ENCODE measurements around the gene RBBP8NL.

Gene RBBP8NL

DNA sequence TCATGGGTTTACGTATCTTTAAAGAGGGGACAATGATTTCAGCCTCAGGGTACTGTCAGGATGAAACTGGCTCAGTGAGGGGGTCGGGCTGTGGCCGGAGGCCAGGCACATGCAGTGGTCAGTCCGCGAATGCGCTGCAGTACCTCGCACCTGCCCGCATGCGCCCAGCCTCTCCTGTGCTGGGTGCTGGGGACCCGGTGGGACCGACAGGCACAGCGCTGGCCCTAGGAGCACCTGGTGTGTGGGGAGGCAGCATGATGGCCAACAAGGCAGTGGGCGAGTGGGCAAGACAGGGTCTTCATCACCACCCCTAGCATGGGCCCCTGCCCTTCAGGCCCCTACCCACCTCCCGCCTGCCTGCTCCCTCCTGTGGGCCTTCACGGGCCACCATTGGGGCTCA lies 19.3 kb downstream of the RBBP8NL start:
- Histone ChIP-seq H3K9ac (ENCODE audit: low read length in 5 of 5) (no peak overlapping the region), H3K9me3 (ENCODE audit: control insufficient read depth in 5 of 5, low read length in 5 of 5) (no peaks in the 10 kb centered on the region), H3K36me3 (ENCODE audit: control insufficient read depth in 5 of 5, insufficient read depth in 5 of 5, low read length in 5 of 5) (peaks cover 0 to 2% (median 0%) of the 10 kb centered on the region in 5 donors), H3K27ac (ENCODE audit: low read depth, low read length) (no peak overlapping the region), H3K27me3 (ENCODE audit: control insufficient read depth in 5 of 5, insufficient read depth in 4 of 5, low read length in 5 of 5) (peaks cover 3 to 9% (median 8%) of the 10 kb centered on the region in 5 donors), H3K4me1 (ENCODE audit: control insufficient read depth in 5 of 5, insufficient read depth in 5 of 5, low read length in 5 of 5) (peaks cover 0 to 36% (median 29%) of the 10 kb centered on the region in 5 donors), H3K4me3 (ENCODE audit: low read depth in 1 of 5, low read length in 5 of 5) (no peak overlapping the region)

DNA sequence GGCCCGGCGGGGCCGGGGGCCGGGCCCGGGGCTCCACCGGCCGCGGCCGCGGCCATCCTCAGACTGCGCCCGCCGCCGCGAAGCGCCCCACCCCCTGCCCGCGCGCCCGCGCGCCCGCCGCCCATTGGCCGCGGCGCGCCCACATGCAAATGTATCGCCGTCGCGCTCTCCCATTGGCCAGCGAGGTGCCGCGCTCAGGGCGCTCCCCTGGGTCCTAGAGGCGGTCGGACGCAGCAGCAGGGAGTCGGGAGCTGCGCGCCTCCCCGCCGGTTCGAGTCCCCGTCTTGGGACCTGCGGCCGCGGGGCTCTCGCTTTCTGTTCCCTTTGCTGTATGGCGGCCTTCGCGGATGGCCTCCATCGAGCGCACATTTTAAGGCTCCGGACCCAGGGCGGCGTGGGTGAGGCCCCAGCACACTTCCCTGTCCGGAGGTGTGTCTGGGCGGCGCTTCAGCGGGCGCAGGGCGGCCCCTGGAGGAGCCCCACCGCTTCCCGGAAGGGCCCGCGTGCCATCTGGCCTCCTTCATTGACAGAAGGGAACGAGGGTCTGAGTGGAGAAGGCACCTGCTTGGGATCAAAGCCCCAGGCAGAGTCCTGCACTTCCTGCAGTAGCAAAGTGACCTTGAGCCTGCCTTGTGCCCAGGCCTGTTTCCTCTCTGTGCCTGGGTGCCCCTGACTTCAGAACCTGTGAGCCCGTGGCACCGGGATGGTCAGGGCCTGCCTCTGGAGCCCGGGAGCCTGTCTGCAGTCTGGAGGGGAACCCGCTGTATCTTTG lies 19.9 kb downstream of the RBBP8NL start, which contains the start of gene CABLES2:
Gene CABLES2, minus strand, starts transcription at position 65 of the 772 bp plus-strand sequence. Its CDS starts 9 bp downstream, at position 56.
- H3K4me3 ChIP-seq (ENCODE audit: low read depth in 1 of 5, low read length in 5 of 5), result peak within 1 kb of the TSS; percentile 60 to 73 (median 72)
- no peak within 1 kb of the TSS for H3K27ac ChIP-seq (ENCODE audit: low read depth, low read length)
- no peaks in the 10 kb centered on the region for H3K9me3 ChIP-seq (ENCODE audit: control insufficient read depth in 5 of 5, low read length in 5 of 5)
- peaks cover 1 to 9% (median 6%) of the 10 kb centered on the region in 5 donors for H3K27me3 ChIP-seq (ENCODE audit: control insufficient read depth in 5 of 5, insufficient read depth in 4 of 5, low read length in 5 of 5)
- H3K36me3 ChIP-seq (ENCODE audit: control insufficient read depth in 5 of 5, insufficient read depth in 5 of 5, low read length in 5 of 5), result peaks cover 0 to 8% (median 0%) of the 10 kb centered on the region in 5 donors
- H3K9ac ChIP-seq (ENCODE audit: low read length in 5 of 5), result peak within 1 kb of the TSS in 4 of 5 donors; percentile 79 to 95 (median 90)
- H3K4me1 ChIP-seq (ENCODE audit: control insufficient read depth in 5 of 5, insufficient read depth in 5 of 5, low read length in 5 of 5), result peaks cover 0 to 36% (median 29%) of the 10 kb centered on the region in 5 donors

DNA sequence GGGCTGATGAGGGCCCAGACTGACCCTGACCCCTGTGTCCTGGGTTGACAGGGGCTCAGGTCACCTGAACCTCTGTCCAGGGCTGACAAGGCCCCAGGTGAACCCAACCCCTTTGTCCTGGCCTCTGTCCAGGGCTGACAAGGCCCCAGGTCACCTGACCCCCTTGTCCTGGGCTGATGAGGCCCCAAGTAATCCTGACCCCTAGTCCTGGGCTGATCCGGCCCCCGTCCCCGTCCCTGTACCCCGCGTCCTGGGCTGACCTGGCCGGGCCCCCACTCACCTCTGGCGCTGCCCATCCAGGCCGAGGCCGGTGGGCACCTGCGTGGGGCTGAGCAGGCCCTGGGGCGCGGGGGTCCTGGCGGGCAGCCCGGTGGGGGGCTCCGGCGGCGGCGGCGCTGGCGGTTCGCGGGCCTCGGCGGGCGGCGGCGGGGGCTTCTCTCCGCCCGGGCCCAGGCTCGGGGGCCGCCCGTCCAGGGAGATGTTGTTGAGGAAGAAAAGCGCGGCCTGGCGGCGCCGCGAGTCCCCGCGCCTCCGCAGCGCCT lies 20.6 kb downstream of the RBBP8NL start:
- Histone ChIP-seq H3K9me3 (ENCODE audit: control insufficient read depth in 5 of 5, low read length in 5 of 5) (no peaks in the 10 kb centered on the region), H3K4me3 (ENCODE audit: low read depth in 1 of 5, low read length in 5 of 5) (peak overlapping the region; percentile 60 to 73 (median 72)), H3K4me1 (ENCODE audit: control insufficient read depth in 5 of 5, insufficient read depth in 5 of 5, low read length in 5 of 5) (peaks cover 0 to 36% (median 29%) of the 10 kb centered on the region in 5 donors), H3K36me3 (ENCODE audit: control insufficient read depth in 5 of 5, insufficient read depth in 5 of 5, low read length in 5 of 5) (peaks cover 0 to 8% (median 0%) of the 10 kb centered on the region in 5 donors), H3K9ac (ENCODE audit: low read length in 5 of 5) (peak overlapping the region in 4 of 5 donors; percentile 79 to 95 (median 90)), H3K27ac (ENCODE audit: low read depth, low read length) (no peak overlapping the region), H3K27me3 (ENCODE audit: control insufficient read depth in 5 of 5, insufficient read depth in 4 of 5, low read length in 5 of 5) (peaks cover 0 to 9% (median 6%) of the 10 kb centered on the region in 5 donors)

DNA sequence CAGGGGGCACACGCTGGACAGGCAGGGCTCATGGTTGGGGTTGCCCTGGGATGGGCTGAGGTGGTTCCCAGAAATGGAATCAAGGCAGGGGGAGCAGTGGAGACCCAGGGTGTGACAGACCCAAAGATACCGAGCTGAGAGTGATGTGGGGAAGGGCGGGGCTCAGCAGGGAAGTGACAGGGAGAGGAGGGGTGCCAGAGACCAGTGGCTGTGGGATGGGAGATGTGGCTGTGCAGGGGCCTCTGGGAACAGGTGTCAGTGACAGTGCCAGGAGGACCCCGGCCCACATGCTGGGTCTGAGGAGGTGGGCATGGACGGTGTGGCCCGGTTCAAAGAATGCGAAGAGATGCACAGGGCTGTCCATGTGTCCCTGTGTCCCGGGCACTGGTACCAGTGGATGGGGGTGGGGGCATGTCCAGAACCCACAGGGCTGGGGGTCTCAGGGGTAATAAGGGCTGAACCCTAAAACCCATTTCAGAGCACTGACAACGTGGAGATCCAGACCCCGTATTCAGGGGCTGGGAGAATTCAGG lies 21.3 kb downstream of the RBBP8NL start:
- H3K4me1 ChIP-seq (ENCODE audit: control insufficient read depth in 5 of 5, insufficient read depth in 5 of 5, low read length in 5 of 5), result peaks cover 0 to 36% (median 29%) of the 10 kb centered on the region in 5 donors
- no peaks in the 10 kb centered on the region for H3K9me3 ChIP-seq (ENCODE audit: control insufficient read depth in 5 of 5, low read length in 5 of 5)
- peaks cover 0 to 9% (median 6%) of the 10 kb centered on the region in 5 donors for H3K27me3 ChIP-seq (ENCODE audit: control insufficient read depth in 5 of 5, insufficient read depth in 4 of 5, low read length in 5 of 5)
- H3K4me3 ChIP-seq (ENCODE audit: low read depth in 1 of 5, low read length in 5 of 5), result peak overlapping the region; percentile 60 to 73 (median 72)
- H3K9ac ChIP-seq (ENCODE audit: low read length in 5 of 5), result peak overlapping the region in 4 of 5 donors; percentile 79 to 95 (median 90)
- no peak overlapping the region for H3K27ac ChIP-seq (ENCODE audit: low read depth, low read length)
- H3K36me3 ChIP-seq (ENCODE audit: control insufficient read depth in 5 of 5, insufficient read depth in 5 of 5, low read length in 5 of 5), result peaks cover 0 to 8% (median 0%) of the 10 kb centered on the region in 5 donors

DNA sequence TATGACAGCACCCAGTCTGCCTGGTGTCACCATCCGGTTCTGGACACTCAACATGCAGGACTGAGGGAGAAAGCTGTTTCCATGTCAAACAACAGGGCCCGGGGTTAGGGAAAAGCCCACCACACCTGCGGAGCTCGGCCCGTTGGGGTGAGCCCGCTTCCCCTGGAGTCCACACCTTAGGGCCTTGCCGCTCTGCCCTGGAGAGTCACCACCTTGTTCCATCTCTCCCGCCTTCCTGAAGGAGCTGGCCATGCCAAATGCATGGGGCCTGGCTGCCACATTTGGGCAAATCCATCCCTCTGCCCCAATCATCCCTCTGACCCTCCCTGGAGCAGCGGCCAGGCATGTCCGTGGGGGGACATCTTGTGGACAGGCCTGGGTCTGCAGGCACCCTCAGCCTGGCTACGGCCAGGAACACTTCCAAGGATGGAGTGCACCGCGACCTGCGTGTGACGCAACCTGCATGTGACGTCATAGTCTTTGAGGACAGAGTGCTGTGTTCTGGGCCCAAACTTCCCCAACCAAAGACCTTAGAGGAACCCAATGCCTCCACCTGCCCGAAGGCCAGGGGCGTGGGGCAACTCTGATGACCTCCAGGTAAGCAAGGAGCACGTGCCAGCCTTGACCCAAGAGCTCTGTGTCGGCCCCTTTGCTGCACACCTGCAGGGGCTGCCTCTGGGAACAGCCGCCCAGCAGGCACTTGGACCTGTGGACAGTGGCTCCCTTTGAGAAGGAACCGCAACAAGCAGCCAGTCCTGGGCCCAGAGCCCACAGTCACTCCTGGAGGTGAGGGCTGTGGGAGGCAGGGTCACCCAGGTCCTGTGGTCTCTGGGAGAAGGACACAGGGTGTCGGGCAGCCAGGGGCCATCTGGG lies 22.0 kb downstream of the RBBP8NL start:
- H3K4me1 ChIP-seq (ENCODE audit: control insufficient read depth in 5 of 5, insufficient read depth in 5 of 5, low read length in 5 of 5), result peaks cover 0 to 36% (median 29%) of the 10 kb centered on the region in 5 donors
- peak overlapping the region in 2 of 5 donors; percentile 72 to 73 for H3K4me3 ChIP-seq (ENCODE audit: low read depth in 1 of 5, low read length in 5 of 5)
- peaks cover 0 to 9% (median 6%) of the 10 kb centered on the region in 5 donors for H3K27me3 ChIP-seq (ENCODE audit: control insufficient read depth in 5 of 5, insufficient read depth in 4 of 5, low read length in 5 of 5)
- peak overlapping the region in 2 of 5 donors; percentile 35 to 95 for H3K9ac ChIP-seq (ENCODE audit: low read length in 5 of 5)
- no peaks in the 10 kb centered on the region for H3K9me3 ChIP-seq (ENCODE audit: control insufficient read depth in 5 of 5, low read length in 5 of 5)
- peaks cover 0 to 8% (median 0%) of the 10 kb centered on the region in 5 donors for H3K36me3 ChIP-seq (ENCODE audit: control insufficient read depth in 5 of 5, insufficient read depth in 5 of 5, low read length in 5 of 5)
- H3K27ac ChIP-seq (ENCODE audit: low read depth, low read length), result no peak overlapping the region

DNA sequence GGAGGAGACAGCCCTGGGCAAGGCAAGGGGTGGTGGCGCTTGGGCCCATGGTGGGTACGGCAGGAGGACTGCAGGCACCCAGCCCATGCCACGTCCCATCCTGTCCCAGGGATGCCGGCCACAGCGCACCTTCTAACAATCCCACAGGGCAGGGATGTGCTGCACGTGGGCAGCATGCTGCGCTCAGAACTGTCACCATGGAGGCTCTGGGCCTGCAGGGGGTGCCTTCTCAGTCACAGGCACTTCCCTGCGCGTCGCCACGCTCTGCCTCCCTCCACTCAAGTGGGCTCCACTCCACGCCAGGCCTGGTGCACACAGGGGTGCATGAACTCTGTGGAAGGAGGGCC lies 22.6 kb downstream of the RBBP8NL start:
- no peaks in the 10 kb centered on the region for H3K9me3 ChIP-seq (ENCODE audit: control insufficient read depth in 5 of 5, low read length in 5 of 5)
- no peak overlapping the region for H3K27ac ChIP-seq (ENCODE audit: low read depth, low read length)
- H3K36me3 ChIP-seq (ENCODE audit: control insufficient read depth in 5 of 5, insufficient read depth in 5 of 5, low read length in 5 of 5), result peaks cover 0 to 8% (median 0%) of the 10 kb centered on the region in 5 donors
- H3K4me1 ChIP-seq (ENCODE audit: control insufficient read depth in 5 of 5, insufficient read depth in 5 of 5, low read length in 5 of 5), result peaks cover 0 to 30% (median 24%) of the 10 kb centered on the region in 5 donors
- peaks cover 0 to 9% (median 6%) of the 10 kb centered on the region in 5 donors for H3K27me3 ChIP-seq (ENCODE audit: control insufficient read depth in 5 of 5, insufficient read depth in 4 of 5, low read length in 5 of 5)
- H3K4me3 ChIP-seq (ENCODE audit: low read depth in 1 of 5, low read length in 5 of 5), result no peak overlapping the region
- H3K9ac ChIP-seq (ENCODE audit: low read length in 5 of 5), result no peak overlapping the region

DNA sequence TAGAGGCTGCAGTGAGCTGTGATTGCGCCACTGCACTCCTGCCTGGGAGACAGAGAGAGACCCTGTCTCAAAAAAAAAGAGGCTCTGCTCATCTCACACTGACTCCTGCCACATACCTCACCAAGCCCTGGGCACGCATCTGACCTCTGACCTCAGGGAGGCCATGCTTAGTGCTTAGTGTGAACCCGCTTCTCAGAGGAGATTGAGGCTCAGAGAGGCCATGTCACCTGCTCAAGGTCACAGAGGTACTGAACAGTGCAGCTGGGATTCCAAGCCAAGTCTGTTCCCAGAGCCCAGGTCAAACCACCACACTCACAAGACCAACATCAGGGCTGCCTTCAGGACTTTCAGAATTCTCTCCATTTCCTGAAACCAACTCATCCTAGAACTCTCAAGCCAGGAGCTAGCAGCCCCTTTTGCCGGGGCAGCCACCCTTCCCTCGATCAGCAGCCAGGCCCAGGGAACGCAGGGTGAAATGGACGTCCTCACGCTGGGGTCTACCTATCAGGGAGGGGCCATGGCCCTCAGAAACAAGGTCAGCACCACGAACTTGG lies 23.1 kb downstream of the RBBP8NL start:
- H3K27me3 ChIP-seq (ENCODE audit: control insufficient read depth in 5 of 5, insufficient read depth in 4 of 5, low read length in 5 of 5), result peaks cover 0 to 7% (median 3%) of the 10 kb centered on the region in 5 donors
- no peak overlapping the region for H3K9ac ChIP-seq (ENCODE audit: low read length in 5 of 5)
- H3K4me1 ChIP-seq (ENCODE audit: control insufficient read depth in 5 of 5, insufficient read depth in 5 of 5, low read length in 5 of 5), result peaks cover 0 to 27% (median 21%) of the 10 kb centered on the region in 5 donors
- H3K27ac ChIP-seq (ENCODE audit: low read depth, low read length), result no peak overlapping the region
- peaks cover 0 to 8% (median 0%) of the 10 kb centered on the region in 5 donors for H3K36me3 ChIP-seq (ENCODE audit: control insufficient read depth in 5 of 5, insufficient read depth in 5 of 5, low read length in 5 of 5)
- H3K4me3 ChIP-seq (ENCODE audit: low read depth in 1 of 5, low read length in 5 of 5), result no peak overlapping the region
- H3K9me3 ChIP-seq (ENCODE audit: control insufficient read depth in 5 of 5, low read length in 5 of 5), result no peaks in the 10 kb centered on the region

DNA sequence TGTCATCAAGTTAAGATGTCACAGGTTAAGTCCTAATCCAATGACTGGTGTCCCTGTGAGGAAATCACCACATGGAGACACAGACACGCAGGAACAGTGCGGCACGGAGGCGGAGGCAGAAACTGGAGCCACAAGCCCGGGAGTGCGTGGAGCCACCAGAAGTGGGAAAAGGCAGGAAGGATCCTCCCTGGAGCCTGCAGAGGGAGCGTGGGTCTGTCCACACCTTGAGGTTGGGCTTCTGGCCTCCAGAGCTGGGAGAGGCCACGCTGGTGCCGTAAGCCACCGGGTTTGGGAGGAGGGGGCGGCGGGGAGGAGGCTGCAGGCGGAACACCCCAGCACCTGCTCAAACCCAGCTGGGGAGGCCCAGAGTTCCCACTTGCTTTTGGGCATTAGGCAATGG lies 24.0 kb downstream of the RBBP8NL start:
- Histone ChIP-seq H3K4me1 (ENCODE audit: control insufficient read depth in 5 of 5, insufficient read depth in 5 of 5, low read length in 5 of 5) (peaks cover 0 to 27% (median 21%) of the 10 kb centered on the region in 5 donors), H3K9me3 (ENCODE audit: control insufficient read depth in 5 of 5, low read length in 5 of 5) (no peaks in the 10 kb centered on the region), H3K4me3 (ENCODE audit: low read depth in 1 of 5, low read length in 5 of 5) (no peak overlapping the region), H3K36me3 (ENCODE audit: control insufficient read depth in 5 of 5, insufficient read depth in 5 of 5, low read length in 5 of 5) (peaks cover 0 to 8% (median 0%) of the 10 kb centered on the region in 5 donors), H3K27me3 (ENCODE audit: control insufficient read depth in 5 of 5, insufficient read depth in 4 of 5, low read length in 5 of 5) (peaks cover 0 to 3% (median 0%) of the 10 kb centered on the region in 5 donors), H3K9ac (ENCODE audit: low read length in 5 of 5) (no peak overlapping the region), H3K27ac (ENCODE audit: low read depth, low read length) (no peak overlapping the region)

DNA sequence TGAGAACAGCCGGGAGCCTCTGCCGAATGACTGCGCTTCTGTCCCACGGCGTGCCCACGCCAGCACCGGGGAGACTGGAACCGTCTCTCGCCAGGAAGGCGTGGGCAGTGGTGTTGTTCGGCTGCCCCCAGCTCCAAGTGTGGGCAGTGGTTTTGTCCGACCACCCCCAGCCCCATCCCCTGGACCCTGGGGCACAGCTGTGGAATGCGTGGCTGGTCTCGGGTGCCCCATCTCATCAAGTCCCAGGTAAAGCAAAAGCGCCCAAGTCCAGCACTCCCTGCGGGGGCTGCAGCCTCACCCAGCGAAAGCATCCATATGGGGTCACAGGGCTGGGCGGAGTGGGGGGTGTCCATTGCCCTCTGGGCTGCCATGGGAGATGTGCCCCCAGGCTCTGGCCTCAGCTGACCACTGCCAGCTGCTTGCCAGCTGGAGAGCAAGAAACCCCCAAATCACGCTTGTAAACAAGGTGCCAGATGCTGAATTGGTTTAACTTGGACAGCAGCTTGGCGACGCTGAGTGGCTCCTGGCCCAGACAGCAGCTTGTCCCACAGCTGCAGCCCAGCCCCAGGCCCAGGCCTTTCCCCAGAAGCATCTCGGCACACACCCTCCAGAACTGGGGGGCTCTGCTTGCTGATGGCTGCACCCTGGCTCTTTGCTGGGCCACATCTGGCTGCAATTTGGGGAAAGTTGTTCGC lies 24.7 kb downstream of the RBBP8NL start:
- H3K27me3 ChIP-seq (ENCODE audit: control insufficient read depth in 5 of 5, insufficient read depth in 4 of 5, low read length in 5 of 5), result no peaks in the 10 kb centered on the region
- H3K27ac ChIP-seq (ENCODE audit: low read depth, low read length), result no peak overlapping the region
- peaks cover 0 to 22% (median 19%) of the 10 kb centered on the region in 5 donors for H3K4me1 ChIP-seq (ENCODE audit: control insufficient read depth in 5 of 5, insufficient read depth in 5 of 5, low read length in 5 of 5)
- H3K36me3 ChIP-seq (ENCODE audit: control insufficient read depth in 5 of 5, insufficient read depth in 5 of 5, low read length in 5 of 5), result peaks cover 0 to 10% (median 0%) of the 10 kb centered on the region in 5 donors
- H3K4me3 ChIP-seq (ENCODE audit: low read depth in 1 of 5, low read length in 5 of 5), result no peak overlapping the region
- no peak overlapping the region for H3K9ac ChIP-seq (ENCODE audit: low read length in 5 of 5)
- no peaks in the 10 kb centered on the region for H3K9me3 ChIP-seq (ENCODE audit: control insufficient read depth in 5 of 5, low read length in 5 of 5)

Data from subcutaneous abdominal adipose tissue (tissue), 5 donors.